Activated B cell treated with CpG ODN at 0.5 μM for 24 hours (primary cell): ENCODE data around the gene MINDY4. TPM values are rescaled to one million over a fixed set of nuclear protein-coding genes. Genes with fewer than 3 reads are reported as not detected.

Experiments
- ATAC-seq: fragments of 200-7000 bp; cut with Tn5 transposase; one replicate; pipeline ENCODE4 v1.10.0; 2021; ENCODE audit warnings: low read depth, mild to moderate bottlenecking, moderate library complexity
- CTCF ChIA-PET: fragments of 350-600 bp; sonication (Branson Sonifier 250); formaldehyde crosslinking; loops from one replicate; lab custom pipeline; 2021; ENCODE audit warnings: antibody characterized with exemption; lab: Charles Lee
- POLR2A ChIA-PET: fragments of 350-600 bp; sonication (Branson Sonifier 250); formaldehyde crosslinking; loops from one replicate; lab custom pipeline; 2021; ENCODE audit warnings: antibody characterized with exemption; lab: Charles Lee
- DNase-seq: peaks from one replicate; pipeline ENCODE4 v3.0.0; 2022
- H3K27ac Mint-ChIP-seq: one replicate; pipeline ENCODE4 v1.8.0; 2020; ENCODE audit warnings: mixed read lengths
- H3K27me3 Mint-ChIP-seq: one replicate; pipeline ENCODE4 v1.8.0; 2021; ENCODE audit warnings: mixed read lengths
- H3K36me3 Mint-ChIP-seq: one replicate; pipeline ENCODE4 v1.8.0; 2021; ENCODE audit warnings: low read depth, mixed read lengths
- H3K4me1 Mint-ChIP-seq: one replicate; pipeline ENCODE4 v1.8.0; 2021; ENCODE audit warnings: mixed read lengths
- H3K4me3 Mint-ChIP-seq: one replicate; pipeline ENCODE4 v1.8.0; 2020; ENCODE audit warnings: mild to moderate bottlenecking, mixed read lengths
- H3K9me3 Mint-ChIP-seq: one replicate; pipeline ENCODE4 v1.8.0; 2020; ENCODE audit warnings: mixed read lengths
- intact Hi-C: fragments of 100-400 bp; cut with micrococcal nuclease; formaldehyde crosslinking; loops from one replicate; pipeline ENCODE4 v1.15.1; 2024
- total RNA-seq: library from RNA; stranded (reverse); gene quantifications from 2 replicates; pipeline ENCODE4 v1.2.3, GENCODE V29; 2022
- TF ChIP-seq, protein P1 (sequence below): fragments of 200-600 bp; IDR thresholded peaks from one replicate; pipeline ENCODE4 v1.8.0; 2022; ENCODE audit warnings: antibody characterized with exemption, mild to moderate bottlenecking

The MINDY4 gene
- total RNA-seq, 1 donor from 2014 or later = 1.2 TPM

DNA sequence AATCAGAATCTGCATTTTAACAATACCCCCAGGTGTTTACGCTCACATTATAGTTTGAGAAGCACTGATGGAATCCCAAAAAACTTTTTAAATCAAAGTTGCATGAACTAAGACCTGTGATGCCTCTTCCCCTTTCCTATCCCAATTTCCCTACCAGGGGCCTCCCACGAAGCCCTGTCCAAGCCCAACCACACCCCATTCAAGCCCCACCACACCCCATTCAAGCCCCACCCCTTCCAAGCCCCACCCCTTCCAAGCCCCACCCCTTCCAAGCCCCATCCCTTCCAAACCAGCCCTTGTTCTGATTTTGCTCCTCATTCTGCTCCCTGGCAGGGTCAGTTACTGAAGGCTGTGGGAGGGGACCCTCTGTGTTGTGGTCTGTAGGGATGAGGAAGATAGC is 130.6 kb downstream of the MINDY4 start:
- Mint-ChIP-seq H3K27ac (no peak overlapping the region), H3K36me3 (no peaks in the 10 kb centered on the region), H3K27me3 (no peaks in the 10 kb centered on the region), H3K9me3 (no peaks in the 10 kb centered on the region), H3K4me1 (no peaks in the 10 kb centered on the region), H3K4me3 (no peak overlapping the region)
- DNase-seq = no peak
- ChIA-PET POLR2A (no interaction called here), CTCF (no interaction called here)
- TF ChIP-seq, protein P1, sequence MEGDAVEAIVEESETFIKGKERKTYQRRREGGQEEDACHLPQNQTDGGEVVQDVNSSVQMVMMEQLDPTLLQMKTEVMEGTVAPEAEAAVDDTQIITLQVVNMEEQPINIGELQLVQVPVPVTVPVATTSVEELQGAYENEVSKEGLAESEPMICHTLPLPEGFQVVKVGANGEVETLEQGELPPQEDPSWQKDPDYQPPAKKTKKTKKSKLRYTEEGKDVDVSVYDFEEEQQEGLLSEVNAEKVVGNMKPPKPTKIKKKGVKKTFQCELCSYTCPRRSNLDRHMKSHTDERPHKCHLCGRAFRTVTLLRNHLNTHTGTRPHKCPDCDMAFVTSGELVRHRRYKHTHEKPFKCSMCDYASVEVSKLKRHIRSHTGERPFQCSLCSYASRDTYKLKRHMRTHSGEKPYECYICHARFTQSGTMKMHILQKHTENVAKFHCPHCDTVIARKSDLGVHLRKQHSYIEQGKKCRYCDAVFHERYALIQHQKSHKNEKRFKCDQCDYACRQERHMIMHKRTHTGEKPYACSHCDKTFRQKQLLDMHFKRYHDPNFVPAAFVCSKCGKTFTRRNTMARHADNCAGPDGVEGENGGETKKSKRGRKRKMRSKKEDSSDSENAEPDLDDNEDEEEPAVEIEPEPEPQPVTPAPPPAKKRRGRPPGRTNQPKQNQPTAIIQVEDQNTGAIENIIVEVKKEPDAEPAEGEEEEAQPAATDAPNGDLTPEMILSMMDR = no peak
- intact Hi-C loops = no loop called here
- no peak for ATAC-seq

DNA sequence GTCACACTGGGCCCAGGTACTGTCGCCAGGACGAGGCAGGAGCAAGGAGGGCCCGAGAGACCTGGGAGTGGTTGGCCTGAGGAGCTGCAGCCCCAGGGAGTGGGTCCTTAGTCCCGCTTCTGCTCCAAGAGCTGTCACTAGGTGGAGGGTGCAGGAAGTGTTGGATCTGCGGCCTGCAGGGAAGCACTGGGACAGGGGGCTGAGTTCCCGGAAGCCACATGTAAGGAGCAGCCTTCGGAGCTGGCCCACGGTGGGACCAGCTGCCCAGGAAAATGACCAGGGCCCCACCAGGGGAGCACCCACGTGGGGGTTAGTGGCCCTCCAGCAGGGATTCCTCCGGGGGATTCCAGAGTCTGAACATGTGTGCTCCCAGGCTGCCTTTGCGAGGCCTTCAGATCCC is 131.2 kb downstream of the MINDY4 start:
- no peaks in the 10 kb centered on the region for H3K36me3 Mint-ChIP-seq
- ATAC-seq (no peak), DNase-seq (no peak)
- TF ChIP-seq, protein P1 = no peak
- H3K4me3 Mint-ChIP-seq = no peak overlapping the region
- CTCF ChIA-PET = no interaction called here
- no peaks in the 10 kb centered on the region for H3K9me3 Mint-ChIP-seq
- POLR2A ChIA-PET = no interaction called here
- H3K27ac Mint-ChIP-seq = no peak overlapping the region
- intact Hi-C loops = no loop called here
- no peaks in the 10 kb centered on the region for H3K27me3 Mint-ChIP-seq
- H3K4me1 Mint-ChIP-seq = no peaks in the 10 kb centered on the region

GRCh38 chr7:30903146-30903545 is 131.9 kb downstream of the MINDY4 start:
- H3K36me3 Mint-ChIP-seq = no peaks in the 10 kb centered on the region
- no peaks in the 10 kb centered on the region for H3K27me3 Mint-ChIP-seq
- ChIA-PET CTCF (no interaction called here), POLR2A (no interaction called here)
- no peak overlapping the region for H3K4me3 Mint-ChIP-seq
- H3K27ac Mint-ChIP-seq = no peak overlapping the region
- intact Hi-C loops = no loop called here
- TF ChIP-seq, protein P1 = no peak
- ATAC-seq (no peak), DNase-seq (no peak)
- H3K4me1 Mint-ChIP-seq = no peaks in the 10 kb centered on the region
- H3K9me3 Mint-ChIP-seq = no peaks in the 10 kb centered on the region

- no peak overlapping the region for H3K4me3 Mint-ChIP-seq
- ChIA-PET CTCF (no interaction called here), POLR2A (no interaction called here)
- no peaks in the 10 kb centered on the region for H3K4me1 Mint-ChIP-seq
- no peaks in the 10 kb centered on the region for H3K9me3 Mint-ChIP-seq
- no peaks in the 10 kb centered on the region for H3K27me3 Mint-ChIP-seq
- no peak overlapping the region for H3K27ac Mint-ChIP-seq
- intact Hi-C loops = no loop called here
- DNase-seq = no peak
- TF ChIP-seq, protein P1 = no peak
- no peaks in the 10 kb centered on the region for H3K36me3 Mint-ChIP-seq
- ATAC-seq = no peak
These were observed 133.3 kb downstream of the MINDY4 start for GRCh38 chr7:30904561-30904960.

GRCh38 chr7:30905078-30906012 is 134.1 kb downstream of the MINDY4 start:
- no peaks in the 10 kb centered on the region for H3K9me3 Mint-ChIP-seq
- no peaks in the 10 kb centered on the region for H3K4me1 Mint-ChIP-seq
- ATAC-seq (no peak), DNase-seq (no peak)
- no peaks in the 10 kb centered on the region for H3K27me3 Mint-ChIP-seq
- TF ChIP-seq, protein P1 = no peak
- H3K27ac Mint-ChIP-seq = no peak overlapping the region
- H3K4me3 Mint-ChIP-seq = no peak overlapping the region
- H3K36me3 Mint-ChIP-seq = no peaks in the 10 kb centered on the region
- ChIA-PET POLR2A (no interaction called here), CTCF (no interaction called here)
- intact Hi-C loops = no loop called here
